Ovary (tissue), 3 donors: ENCODE data around the gene CTBP2.

Source experiments
- CTCF ChIP-seq, 3 donors: fragments of 450-650 bp in 2 of 3; fragments of 200-600 bp in 1 of 3; IDR thresholded peaks; one replicate each; pipeline versions ENCODE4 v1.5.1 to v1.8.0; 2016 to 2022; ENCODE audit warnings: antibody characterized with exemption in 3 of 3, mild to moderate bottlenecking in 1 of 3
- EP300 ChIP-seq: sonication (generic); formaldehyde crosslinking; IDR thresholded peaks from one replicate; pipeline ENCODE4 v1.6.1; 2017; ENCODE audit warnings: antibody characterized with exemption
- POLR2A ChIP-seq: fragments of 450-650 bp; IDR thresholded peaks from one replicate; pipeline ENCODE4 v1.6.1; 2017; ENCODE audit warnings: antibody characterized with exemption, mild to moderate bottlenecking, moderate library complexity
- donor health status: DM: no; HTN: no; CAD: no.

- TF ChIP-seq EP300 = no peak
- no peak for TF ChIP-seq CTCF (IDR thresholded peaks at IDR 0.05)
- TF ChIP-seq POLR2A = no peak
These were observed 224.4 kb downstream of the CTBP2 start for GRCh38 chr10:124935946-124936345.
